ENCODE measurements around the gene ZMYND8.

GRCh38 chr20:47355489-47356219 is 845 bp downstream of the ZMYND8 start:
- TF ChIP-seq EZH2 (IDR thresholded peaks at IDR 0.05; ENCODE audit: borderline replicate concordance, insufficient read depth, low read length, poor library complexity, severe bottlenecking) = no peak
- TF ChIP-seq EP300 (conservative IDR thresholded peaks at IDR 0.05; ENCODE audit: poor library complexity, severe bottlenecking) = no peak
- no peak for TF ChIP-seq CTCF (IDR thresholded peaks at IDR 0.05; ENCODE audit: poor library complexity, severe bottlenecking)
- TF ChIP-seq POLR2AphosphoS5 (IDR thresholded peaks at IDR 0.05) = no peak
- TF ChIP-seq TAF1 (IDR thresholded peaks at IDR 0.05; ENCODE audit: low read depth) = no peak
- no peak for TF ChIP-seq RAD21 (conservative IDR thresholded peaks at IDR 0.05)
- no peak for TF ChIP-seq REST (IDR thresholded peaks at IDR 0.05; ENCODE audit: borderline replicate concordance)
- no peak for TF ChIP-seq MXI1 (conservative IDR thresholded peaks at IDR 0.05; ENCODE audit: poor library complexity, severe bottlenecking)
